HG03575 (cell line): ENCODE data around the gene NRP2.

Source experiments
- ATAC-seq: cut with Tn5 transposase; IDR thresholded peaks from one replicate; pipeline ENCODE4 v1.9.1; 2021; ENCODE audit not compliant: unreplicated experiment, insufficient number of reproducible peaks, low FRiP score; ENCODE audit errors: extremely low read depth

NRP2 gene

GRCh38 chr2:205776720-205777119, 94.4 kb downstream of the NRP2 start:
- ATAC-seq: no peak

GRCh38 chr2:205778356-205778755, 96.1 kb downstream of the NRP2 start:
- no peak for ATAC-seq

- ATAC-seq: no peak
Measured at GRCh38 chr2:205780645-205781044, 98.3 kb downstream of the NRP2 start.

- no peak for ATAC-seq
Measured at GRCh38 chr2:205781244-205781931, 99.1 kb downstream of the NRP2 start.

- no peak for ATAC-seq
Measured at GRCh38 chr2:205782941-205783340, 100.6 kb downstream of the NRP2 start.

- no peak for ATAC-seq
Measured at GRCh38 chr2:205783872-205784499, 101.7 kb downstream of the NRP2 start.

GRCh38 chr2:205785507-205786260, 103.4 kb downstream of the NRP2 start:
- no peak for ATAC-seq

- no peak for ATAC-seq
Measured at GRCh38 chr2:205786976-205787375, 104.7 kb downstream of the NRP2 start.

GRCh38 chr2:205787761-205788160, 105.5 kb downstream of the NRP2 start:
- ATAC-seq: no peak

GRCh38 chr2:205789906-205790305, 107.6 kb downstream of the NRP2 start:
- no peak for ATAC-seq

- no peak for ATAC-seq
Measured at GRCh38 chr2:205792908-205793307, 110.6 kb downstream of the NRP2 start.

- ATAC-seq: no peak
Measured at GRCh38 chr2:205796805-205797313, 114.6 kb downstream of the NRP2 start.

GRCh38 chr2:205797866-205798265, 115.6 kb downstream of the NRP2 start:
- ATAC-seq: no peak

GRCh38 chr2:205800224-205800623, 117.9 kb downstream of the NRP2 start:
- no peak for ATAC-seq

GRCh38 chr2:205800773-205801172, 118.5 kb downstream of the NRP2 start:
- no peak for ATAC-seq

- ATAC-seq: no peak
Measured at GRCh38 chr2:205802065-205802464, 119.8 kb downstream of the NRP2 start.

GRCh38 chr2:205802941-205803340, 120.6 kb downstream of the NRP2 start:
- ATAC-seq: no peak

GRCh38 chr2:205803500-205803899, 121.2 kb downstream of the NRP2 start:
- ATAC-seq: no peak

- no peak for ATAC-seq
Measured at GRCh38 chr2:205805136-205805535, 122.8 kb downstream of the NRP2 start.
